K562 (cell line): ENCODE results near the gene MINPP1.

ENCODE experiments used
- CHD4 ChIP-seq: fragments of 200-600 bp; sonication (generic); IDR thresholded peaks from 3 replicates; pipeline ENCODE4 v1.6.1; 2012; ENCODE audit warnings: low read depth, mild to moderate bottlenecking, mixed read lengths, low read length, inconsistent platforms; ENCODE audit not compliant: insufficient read depth, insufficient replicate concordance, poor library complexity, severe bottlenecking
- CTCF ChIP-seq, 3 experiments: IDR thresholded peaks in 2 of 3; conservative IDR thresholded peaks in 1 of 3; 2 replicates each; pipeline ENCODE4 v1.5.1; 2011 to 2012; ENCODE audit warnings: low read length in 3 of 3, mild to moderate bottlenecking in 3 of 3, control low read depth in 2 of 3, improper control_type of control experiment in 1 of 3, inconsistent platforms in 1 of 3, low read depth in 1 of 3, mixed read lengths in 1 of 3, moderate library complexity in 1 of 3; ENCODE audit not compliant: insufficient read depth in 2 of 3
- HBP1 ChIP-seq: fragments of 450-650 bp; formaldehyde crosslinking; IDR thresholded peaks from 2 replicates; pipeline ENCODE4 v1.4.0; 2022; ENCODE audit warnings: missing genetic modification characterization
- HDGF ChIP-seq: fragments of 450-650 bp; IDR thresholded peaks from 2 replicates; pipeline ENCODE4 v1.6.1; 2016
- JUND ChIP-seq, 2 experiments: IDR thresholded peaks; 2 replicates in 1 of 2; 3 replicates in 1 of 2; pipeline ENCODE4 v1.6.1; 2011; ENCODE audit warnings: borderline replicate concordance in 2 of 2, low read depth in 2 of 2, low read length in 2 of 2, improper control_type of control experiment in 1 of 2, missing biosample characterization in 1 of 2, missing genetic modification characterization in 1 of 2, missing genetic modification reagents in 1 of 2
- NR4A1 ChIP-seq, 2 experiments: fragments of 250-450 bp in 1 of 2; fragments of 450-650 bp in 1 of 2; sonication (Bioruptor Pico) in 1 of 2; IDR thresholded peaks; 2 replicates each; pipeline versions ENCODE4 v1.4.0 to v1.6.1; 2016 to 2020; ENCODE audit warnings: mild to moderate bottlenecking in 2 of 2, missing compliant biosample characterization in 1 of 2, missing genetic modification characterization in 1 of 2, moderate library complexity in 1 of 2
- POLR2AphosphoS5 ChIP-seq: IDR thresholded peaks from 2 replicates; pipeline ENCODE4 v1.6.1; 2011; ENCODE audit warnings: mild to moderate bottlenecking, low read depth, low read length, moderate library complexity; ENCODE audit not compliant: control insufficient read depth, insufficient read depth
- POLR2H ChIP-seq: IDR thresholded peaks from 2 replicates; pipeline ENCODE4 v1.6.1; 2016; ENCODE audit warnings: missing genetic modification characterization, low read depth, mild to moderate bottlenecking, control low read depth, missing compliant biosample characterization, moderate library complexity
- RBBP5 ChIP-seq: fragments of 200-600 bp; sonication (generic); IDR thresholded peaks from 2 replicates; pipeline ENCODE4 v1.6.1; 2012; ENCODE audit warnings: borderline replicate concordance, mild to moderate bottlenecking, low read length, control low read depth, inconsistent platforms; ENCODE audit not compliant: insufficient read depth, poor library complexity, severe bottlenecking
- RCOR1 ChIP-seq, 2 experiments: IDR thresholded peaks; 2 replicates each; pipeline ENCODE4 v1.6.1; 2012; ENCODE audit warnings: low read depth in 2 of 2, low read length in 2 of 2, borderline replicate concordance in 1 of 2, improper control_type of control experiment in 1 of 2
- ZC3H8 ChIP-seq: fragments of 450-650 bp; IDR thresholded peaks from 2 replicates; pipeline ENCODE4 v1.6.1; 2017

- TF ChIP-seq POLR2AphosphoS5 = no peak
- no peak for TF ChIP-seq POLR2H
- TF ChIP-seq HBP1 (CRISPR knock-in tag) = no peak
- TF ChIP-seq HDGF = no peak
- no peak for TF ChIP-seq CTCF (IDR thresholded peaks at IDR 0.05 in 2 of 3, conservative IDR thresholded peaks at IDR 0.05 in 1 of 3; ENCODE audit: insufficient read depth in 2 of 3, low read depth in 1 of 3, low read length in 3 of 3)
- TF ChIP-seq CHD4 = no peak
- TF ChIP-seq RCOR1 (IDR thresholded peaks at IDR 0.05; ENCODE audit: borderline replicate concordance in 1 of 2, low read depth in 2 of 2, low read length in 2 of 2) = no peak
- TF ChIP-seq JUND (IDR thresholded peaks at IDR 0.05; ENCODE audit: borderline replicate concordance, low read depth, low read length) = no peak
- no peak for TF ChIP-seq JUND (tag; IDR thresholded peaks at IDR 0.05; ENCODE audit: borderline replicate concordance, low read depth, low read length)
- TF ChIP-seq RBBP5 = no peak
- no peak for TF ChIP-seq ZC3H8
- TF ChIP-seq NR4A1 (CRISPR knock-in tag; IDR thresholded peaks at IDR 0.05) = no peak
- TF ChIP-seq NR4A1 (tag; IDR thresholded peaks at IDR 0.05) = no peak
Measured at GRCh38 chr10:87545783-87546182, 41.1 kb downstream of the MINPP1 start.
